ENCODE results near the gene VTI1A. TPM values are rescaled to one million over a fixed set of nuclear protein-coding genes. Genes with fewer than 3 reads are reported as not detected.

Gene VTI1A
- total and polyA plus RNA-seq, 2 of the 8 experiments (the other 6 are each of a cell fraction or from before 2014, with no cell fraction given) = 6.0 to 20.0 TPM

DNA sequence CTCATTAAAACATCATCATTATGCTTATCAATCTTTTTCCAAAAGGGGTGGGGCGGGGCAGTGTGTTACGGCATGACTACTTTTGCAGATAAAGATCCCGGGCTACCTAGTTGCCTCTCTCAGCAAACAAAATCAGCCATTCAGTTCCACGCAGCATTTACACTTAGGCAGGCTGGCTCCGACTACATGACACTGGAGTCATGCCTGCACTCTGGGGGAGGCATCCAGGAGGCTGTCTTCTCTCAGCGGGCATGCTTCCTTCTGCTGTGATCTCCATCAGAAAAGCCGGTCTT lies 309.2 kb downstream of the VTI1A start:
- H3K4me3 ChIP-seq (ENCODE audit: extremely low read depth in 1 of 4, insufficient read depth in 2 of 4, low read depth in 3 of 4, low read length in 4 of 4) = no peak overlapping the region
- no peak for TF ChIP-seq POU5F1 (IDR thresholded peaks at IDR 0.05; ENCODE audit: low read depth, low read length)
- no peak for TF ChIP-seq RFX5 (IDR thresholded peaks at IDR 0.05; ENCODE audit: borderline replicate concordance, low read depth, low read length)
- TF ChIP-seq, protein P1, sequence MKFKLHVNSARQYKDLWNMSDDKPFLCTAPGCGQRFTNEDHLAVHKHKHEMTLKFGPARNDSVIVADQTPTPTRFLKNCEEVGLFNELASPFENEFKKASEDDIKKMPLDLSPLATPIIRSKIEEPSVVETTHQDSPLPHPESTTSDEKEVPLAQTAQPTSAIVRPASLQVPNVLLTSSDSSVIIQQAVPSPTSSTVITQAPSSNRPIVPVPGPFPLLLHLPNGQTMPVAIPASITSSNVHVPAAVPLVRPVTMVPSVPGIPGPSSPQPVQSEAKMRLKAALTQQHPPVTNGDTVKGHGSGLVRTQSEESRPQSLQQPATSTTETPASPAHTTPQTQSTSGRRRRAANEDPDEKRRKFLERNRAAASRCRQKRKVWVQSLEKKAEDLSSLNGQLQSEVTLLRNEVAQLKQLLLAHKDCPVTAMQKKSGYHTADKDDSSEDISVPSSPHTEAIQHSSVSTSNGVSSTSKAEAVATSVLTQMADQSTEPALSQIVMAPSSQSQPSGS (IDR thresholded peaks at IDR 0.05; ENCODE audit: low read length) = no peak
- no peak for TF ChIP-seq GTF2F1 (IDR thresholded peaks at IDR 0.05; ENCODE audit: borderline replicate concordance, low read depth, low read length)
- TF ChIP-seq EP300 (IDR thresholded peaks at IDR 0.05; ENCODE audit: borderline replicate concordance in 1 of 2, low read depth in 2 of 2, low read length in 2 of 2) = no peak
- WGBS, 2 experiments (ENCODE audit: extremely low coverage in 1 of 2, insufficient coverage in 1 of 2, insufficient read length in 1 of 2, insufficient replicate concordance in 2 of 2, low coverage in 1 of 2, low lambda C conversion rate in 2 of 2, missing lambda C conversion rate in 1 of 2) = 88% methylated on average over 7 of the region's 7 CpGs; no CpG with 5 or more reads in 1 of the 2 experiments

More for the DNA sequence above, 309.2 kb downstream of the VTI1A start:
- Histone ChIP-seq H3K56ac (replicated peaks; ENCODE audit: insufficient read length, low read depth, low read length) (no peak overlapping the region), H3K79me2 (ENCODE audit: control insufficient read depth in 1 of 2, insufficient read depth in 2 of 2, low read length in 2 of 2) (no peaks in the 10 kb centered on the region), H2AFZ (ENCODE audit: low read length) (no peak overlapping the region), H3K23ac (ENCODE audit: insufficient read length) (no peak overlapping the region), H2BK20ac (ENCODE audit: low read length) (no peak overlapping the region), H3K4ac (replicated peaks; ENCODE audit: insufficient read length, low read depth, low read length) (no peak overlapping the region), H3K9me3 (ENCODE audit: insufficient read depth in 2 of 2, low read depth in 1 of 2, low read length in 1 of 2) (no peaks in the 10 kb centered on the region), H3K4me2 (ENCODE audit: insufficient read depth in 1 of 2, low read depth in 2 of 2, low read length in 2 of 2) (no peak overlapping the region), H2AK5ac (ENCODE audit: low read depth, low read length) (no peak overlapping the region), H3K36me3 (ENCODE audit: control insufficient read depth in 2 of 4, insufficient read depth in 4 of 4, low read length in 3 of 4) (no peaks in the 10 kb centered on the region), H4K20me1 (replicated peaks in 1 of 2; ENCODE audit: control insufficient read depth in 1 of 2, insufficient read depth in 2 of 2, low read length in 2 of 2) (no peaks in the 10 kb centered on the region), H3K18ac (ENCODE audit: extremely low read depth, low read length) (no peak overlapping the region), H4K5ac (ENCODE audit: insufficient read length, low read depth, low read length) (no peak overlapping the region), H4K91ac (replicated peaks; ENCODE audit: insufficient read length, low read length) (no peak overlapping the region), H2BK12ac (ENCODE audit: low read depth, low read length) (no peak overlapping the region), H3K14ac (ENCODE audit: insufficient read length) (no peak overlapping the region), H3K27ac (ENCODE audit: low read depth, low read length) (no peak overlapping the region), H3K4me1 (replicated peaks in 1 of 4; ENCODE audit: control insufficient read depth in 3 of 4, insufficient read depth in 4 of 4, low read length in 3 of 4) (no peaks in the 10 kb centered on the region; a peak in 1 of 7 replicates), H3K27me3 (replicated peaks in 1 of 4; ENCODE audit: control insufficient read depth in 3 of 4, extremely low read depth in 1 of 4, insufficient read depth in 3 of 4, low read length in 3 of 4) (no peaks in the 10 kb centered on the region), H3K23me2 (ENCODE audit: low read depth, low read length) (no peaks in the 10 kb centered on the region), H4K8ac (ENCODE audit: extremely low read depth, insufficient read depth, low read length) (no peak overlapping the region), H3K9ac (replicated peaks in 1 of 4; ENCODE audit: extremely low read depth in 1 of 4, low read depth in 3 of 4, low read length in 3 of 4) (no peak overlapping the region), H2BK15ac (ENCODE audit: low read length) (no peak overlapping the region), H3K79me1 (ENCODE audit: low read depth, low read length) (no peaks in the 10 kb centered on the region), H2BK5ac (ENCODE audit: low read depth, low read length) (no peak overlapping the region), H2BK120ac (replicated peaks; ENCODE audit: low read depth, low read length) (no peak overlapping the region)
- no peak for DNase-seq (ENCODE audit: low read depth in 1 of 2, low spot score in 2 of 2)
- no peak for FAIRE-seq
- CTCF ChIA-PET (ENCODE audit: partially characterized antibody) = interaction anchor here (0.8 to 1.2 kb wide), 3 partner anchors 11 to 66 kb away, joined by 3 read pairs; no protein-coding TSS in a partner anchor
- POLR2A ChIA-PET (ENCODE audit: partially characterized antibody) = no interaction called here
